ENCODE data around the gene HLF. TPM values are rescaled to one million over a fixed set of nuclear protein-coding genes. Genes with fewer than 3 reads are reported as not detected.
A peak's percentile ranks its signal among the peaks of the same experiment; 100 is the strongest.

HLF gene
- total RNA-seq, 1 donor from 2014 or later, result 0.25 TPM

DNA sequence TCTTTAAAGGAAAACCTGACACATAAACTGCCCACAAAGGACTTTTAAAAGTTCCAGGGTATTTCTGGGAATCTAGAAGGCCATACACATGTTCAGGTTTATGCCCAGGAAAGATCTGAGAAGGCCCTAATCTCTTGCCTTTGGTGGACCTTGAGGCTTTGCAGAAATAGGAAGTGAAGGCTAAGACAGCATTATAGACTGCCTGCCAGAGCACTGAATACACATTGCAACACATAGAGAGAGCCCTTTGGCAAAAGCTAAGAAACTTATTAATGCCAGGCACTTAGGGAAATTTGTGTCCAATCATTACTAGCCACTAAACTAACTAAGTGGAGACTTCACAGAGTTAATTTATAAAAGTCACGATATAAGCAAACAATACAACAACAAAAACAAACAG, 86.5 kb downstream of the HLF start:
- Histone ChIP-seq H3K27me3 (ENCODE audit: control insufficient read depth, insufficient read depth, low read length) (no peaks in the 10 kb centered on the region), H3K4me3 (ENCODE audit: low read depth, low read length) (no peak overlapping the region), H3K36me3 (ENCODE audit: control insufficient read depth, insufficient read depth, low read length) (no peaks in the 10 kb centered on the region)
- TF ChIP-seq, protein P1, sequence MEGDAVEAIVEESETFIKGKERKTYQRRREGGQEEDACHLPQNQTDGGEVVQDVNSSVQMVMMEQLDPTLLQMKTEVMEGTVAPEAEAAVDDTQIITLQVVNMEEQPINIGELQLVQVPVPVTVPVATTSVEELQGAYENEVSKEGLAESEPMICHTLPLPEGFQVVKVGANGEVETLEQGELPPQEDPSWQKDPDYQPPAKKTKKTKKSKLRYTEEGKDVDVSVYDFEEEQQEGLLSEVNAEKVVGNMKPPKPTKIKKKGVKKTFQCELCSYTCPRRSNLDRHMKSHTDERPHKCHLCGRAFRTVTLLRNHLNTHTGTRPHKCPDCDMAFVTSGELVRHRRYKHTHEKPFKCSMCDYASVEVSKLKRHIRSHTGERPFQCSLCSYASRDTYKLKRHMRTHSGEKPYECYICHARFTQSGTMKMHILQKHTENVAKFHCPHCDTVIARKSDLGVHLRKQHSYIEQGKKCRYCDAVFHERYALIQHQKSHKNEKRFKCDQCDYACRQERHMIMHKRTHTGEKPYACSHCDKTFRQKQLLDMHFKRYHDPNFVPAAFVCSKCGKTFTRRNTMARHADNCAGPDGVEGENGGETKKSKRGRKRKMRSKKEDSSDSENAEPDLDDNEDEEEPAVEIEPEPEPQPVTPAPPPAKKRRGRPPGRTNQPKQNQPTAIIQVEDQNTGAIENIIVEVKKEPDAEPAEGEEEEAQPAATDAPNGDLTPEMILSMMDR (IDR thresholded peaks at IDR 0.05; ENCODE audit: insufficient read depth, low read length, poor library complexity, severe bottlenecking), result no peak
- DNase-seq (ENCODE audit: low read depth), result no peak

DNA sequence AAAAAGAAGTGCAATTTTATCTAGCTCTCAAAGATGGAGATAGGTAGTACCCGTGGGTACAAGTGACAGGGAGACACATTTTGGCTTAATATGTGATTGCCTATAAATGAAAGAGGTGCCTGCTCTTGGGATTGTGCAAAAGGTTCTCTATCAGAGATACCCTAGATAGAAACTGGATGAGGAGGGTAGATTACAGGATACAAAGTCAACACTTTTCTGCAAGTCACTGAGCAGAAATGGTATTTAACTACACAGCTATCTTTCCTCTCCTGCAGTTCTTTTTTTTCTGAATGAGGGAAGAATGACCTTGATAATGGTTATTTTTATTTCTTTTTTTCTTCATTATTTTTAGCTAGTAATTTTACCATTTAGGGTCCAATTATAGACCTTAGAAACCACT, 89.2 kb downstream of the HLF start:
- DNase-seq (ENCODE audit: low read depth), result no peak
- TF ChIP-seq, protein P1 (IDR thresholded peaks at IDR 0.05; ENCODE audit: insufficient read depth, low read length, poor library complexity, severe bottlenecking), result no peak
- H3K36me3 ChIP-seq (ENCODE audit: control insufficient read depth, insufficient read depth, low read length), result no peaks in the 10 kb centered on the region
- no peak overlapping the region for H3K4me3 ChIP-seq (ENCODE audit: low read depth, low read length)
- H3K27me3 ChIP-seq (ENCODE audit: control insufficient read depth, insufficient read depth, low read length), result no peaks in the 10 kb centered on the region

DNA sequence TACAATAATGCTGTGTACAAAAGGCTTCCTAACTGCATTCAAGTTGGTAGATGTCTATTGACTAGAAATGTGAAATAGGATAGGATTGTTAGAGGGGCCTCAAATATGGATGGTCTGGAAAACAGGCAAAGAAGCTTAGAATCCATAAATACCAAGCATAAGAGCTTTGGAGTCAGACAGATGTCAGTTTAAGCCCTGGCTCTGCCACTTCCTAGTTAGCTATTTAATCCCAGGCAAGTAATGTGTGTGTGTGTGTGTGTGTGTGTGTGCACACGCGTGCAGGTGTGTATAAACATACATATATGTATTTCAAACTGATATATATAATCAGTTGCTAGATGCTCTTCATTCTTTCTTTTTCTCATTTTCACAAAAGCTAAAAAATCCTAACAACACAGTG, 90.2 kb downstream of the HLF start:
- Histone ChIP-seq H3K27me3 (ENCODE audit: control insufficient read depth, insufficient read depth, low read length) (no peaks in the 10 kb centered on the region), H3K4me3 (ENCODE audit: low read depth, low read length) (no peak overlapping the region), H3K36me3 (ENCODE audit: control insufficient read depth, insufficient read depth, low read length) (no peaks in the 10 kb centered on the region)
- no peak for DNase-seq (ENCODE audit: low read depth)
- TF ChIP-seq, protein P1 (IDR thresholded peaks at IDR 0.05; ENCODE audit: insufficient read depth, low read length, poor library complexity, severe bottlenecking), result no peak

DNA sequence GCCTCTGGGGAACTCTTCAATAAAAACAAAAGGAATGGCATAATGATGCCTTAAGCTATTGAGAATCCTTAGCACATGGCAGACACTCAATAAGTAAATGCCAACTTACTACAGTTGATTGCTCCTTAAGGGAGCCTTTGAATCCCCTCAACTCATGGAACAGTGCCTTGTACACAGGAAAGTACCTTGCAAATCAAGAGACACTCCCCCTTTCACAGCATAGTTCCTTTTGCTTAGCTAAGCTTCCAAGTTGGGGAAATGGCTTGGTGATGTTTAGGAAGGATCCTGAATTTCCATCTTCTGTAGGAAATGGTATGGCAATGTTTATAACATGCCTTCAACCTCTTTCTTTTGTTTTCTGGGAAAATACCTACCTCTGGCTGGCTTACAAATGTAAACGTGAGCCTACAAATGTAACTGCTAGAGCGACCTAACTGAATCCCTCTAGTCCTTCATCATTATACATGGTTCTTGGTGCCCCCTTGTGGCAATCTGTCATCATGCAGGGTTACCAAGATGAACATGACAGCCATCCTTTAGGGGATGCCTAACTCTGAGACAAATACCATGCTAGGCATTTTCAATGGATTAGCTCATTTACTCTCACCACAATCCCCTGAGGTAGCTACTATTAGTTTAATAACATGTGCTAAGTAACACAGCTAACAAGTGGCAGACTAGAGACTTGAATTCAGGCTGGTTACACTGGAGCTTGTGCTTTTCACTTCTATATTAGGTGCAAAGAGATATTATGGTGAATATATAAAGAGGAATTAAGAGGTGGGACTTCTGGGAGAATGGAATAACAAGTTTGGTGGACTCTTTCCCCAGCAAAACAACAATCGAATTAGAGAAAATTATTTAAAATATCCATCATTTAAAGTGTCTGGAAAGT, 91.9 kb downstream of the HLF start:
- H3K27me3 ChIP-seq (ENCODE audit: control insufficient read depth, insufficient read depth, low read length), result no peaks in the 10 kb centered on the region
- peak; percentile 26 for DNase-seq (ENCODE audit: low read depth)
- TF ChIP-seq, protein P1 (IDR thresholded peaks at IDR 0.05; ENCODE audit: insufficient read depth, low read length, poor library complexity, severe bottlenecking), result peak; percentile 76

DNA sequence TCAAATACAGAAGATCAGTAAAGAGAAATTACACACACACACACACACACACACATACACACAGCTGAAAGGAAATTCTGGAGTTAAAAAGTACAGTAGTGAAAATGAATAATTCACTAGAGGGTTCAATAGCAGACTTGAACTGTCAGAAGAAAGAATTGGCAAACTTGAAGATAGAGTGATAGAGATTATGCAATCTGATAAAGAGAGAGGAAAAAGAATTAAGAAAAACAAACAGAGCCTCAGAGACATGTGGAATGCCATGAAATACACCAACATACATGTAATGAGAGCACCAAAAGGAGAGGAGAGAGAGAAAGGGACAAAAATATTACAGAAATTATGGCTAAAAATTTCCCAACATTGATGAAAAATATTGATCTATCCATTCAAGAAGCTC, 96.2 kb downstream of the HLF start:
- DNase-seq (ENCODE audit: low read depth), result no peak
- Histone ChIP-seq H3K27me3 (ENCODE audit: control insufficient read depth, insufficient read depth, low read length) (no peaks in the 10 kb centered on the region), H3K36me3 (ENCODE audit: control insufficient read depth, insufficient read depth, low read length) (no peaks in the 10 kb centered on the region), H3K4me3 (ENCODE audit: low read depth, low read length) (no peak overlapping the region)
- TF ChIP-seq, protein P1 (IDR thresholded peaks at IDR 0.05; ENCODE audit: insufficient read depth, low read length, poor library complexity, severe bottlenecking), result no peak

More for the DNA sequence above, 91.9 kb downstream of the HLF start:
- no peak overlapping the region for H3K4me3 ChIP-seq (ENCODE audit: low read depth, low read length)
- no peaks in the 10 kb centered on the region for H3K36me3 ChIP-seq (ENCODE audit: control insufficient read depth, insufficient read depth, low read length)
